Fibroblast of lung (primary cell): Measurements from ENCODE around the gene PDP2. TPM values are rescaled to one million over a fixed set of nuclear protein-coding genes. Genes with fewer than 3 reads are reported as not detected.
"Not testable (repeated sequence)": the region's sequence is repeated elsewhere in the genome, so short reads cannot be mapped to it uniquely, and the experiment has no call there.

Experiments
- DNase-seq, 2 donors: peaks; one replicate each; pipeline versions ENCODE4 v3.0.0 to v3.0.0-alpha.2; 2010; ENCODE audit warnings: low read depth in 2 of 2
- H2AFZ ChIP-seq: 2 replicates; pipeline ENCODE4 v1.5.1; 2012; ENCODE audit warnings: low read length, control low read depth, inconsistent platforms
- H3K27ac ChIP-seq: 2 replicates; pipeline ENCODE4 v1.5.1; 2011; ENCODE audit warnings: low read length, control low read depth; ENCODE audit not compliant: insufficient read depth
- H3K27me3 ChIP-seq: 2 replicates; pipeline ENCODE4 v1.5.1; 2011; ENCODE audit warnings: mild to moderate bottlenecking, low read length; ENCODE audit not compliant: control insufficient read depth, insufficient read depth
- H3K36me3 ChIP-seq: 2 replicates; pipeline ENCODE4 v1.5.1; 2011; ENCODE audit warnings: low read length; ENCODE audit not compliant: control insufficient read depth, insufficient read depth
- H3K4me1 ChIP-seq: 2 replicates; pipeline ENCODE4 v1.5.1; 2011; ENCODE audit warnings: low read length; ENCODE audit not compliant: control insufficient read depth, insufficient read depth; ENCODE audit errors: extremely low read depth
- H3K4me2 ChIP-seq: 2 replicates; pipeline ENCODE4 v1.5.1; 2011; ENCODE audit warnings: low read length, control low read depth; ENCODE audit not compliant: insufficient read depth; ENCODE audit errors: extremely low read depth
- H3K4me3 ChIP-seq, 4 experiments: fragments of 200-600 bp in 1 of 4; sonication (generic) in 1 of 4; replicated peaks in 1 of 4; 2 replicates each; pipeline ENCODE4 v1.5.1; 2011 to 2016; ENCODE audit warnings: low read length in 4 of 4, low read depth in 3 of 4, mild to moderate bottlenecking in 3 of 4, control low read depth in 2 of 4, inconsistent platforms in 1 of 4, mixed read lengths in 1 of 4; ENCODE audit not compliant: insufficient read depth in 1 of 4; ENCODE audit errors: control extremely low read depth in 1 of 4
- H3K79me2 ChIP-seq: 2 replicates; pipeline ENCODE4 v1.5.1; 2012; ENCODE audit warnings: mild to moderate bottlenecking, low read length, inconsistent platforms; ENCODE audit not compliant: control insufficient read depth, insufficient read depth
- H3K9ac ChIP-seq: 2 replicates; pipeline ENCODE4 v1.5.1; 2011; ENCODE audit warnings: mild to moderate bottlenecking, low read length, control low read depth; ENCODE audit not compliant: insufficient read depth
- H3K9me3 ChIP-seq: 2 replicates; pipeline ENCODE4 v1.5.1; 2012; ENCODE audit warnings: low read depth, low read length; ENCODE audit not compliant: control insufficient read depth, insufficient read depth
- H4K20me1 ChIP-seq: 2 replicates; pipeline ENCODE4 v1.5.1; 2011; ENCODE audit warnings: low read length; ENCODE audit not compliant: control insufficient read depth, insufficient read depth; ENCODE audit errors: extremely low read depth
- CTCF ChIP-seq, 2 donors: IDR thresholded peaks in 1 of 2; conservative IDR thresholded peaks in 1 of 2; 1 replicate in 1 of 2; 2 replicates in 1 of 2; pipeline ENCODE4 v1.5.1; 2011 to 2012; ENCODE audit warnings: low read length in 2 of 2, control low read depth in 1 of 2, inconsistent platforms in 1 of 2, low read depth in 1 of 2, mild to moderate bottlenecking in 1 of 2
- EZH2 ChIP-seq: IDR thresholded peaks from 2 replicates; pipeline ENCODE4 v1.5.1; 2012; ENCODE audit warnings: low read length, control low read depth, mild to moderate bottlenecking; ENCODE audit errors: missing control alignments
- polyA plus RNA-seq, 2 donors: library from polyadenylated mRNA; depleted of rRNA in 1 of 2; stranded (reverse) in 1 of 2; unstranded in 1 of 2; fragments of >200 nt; gene quantifications; 2 replicates each; pipeline ENCODE4 v1.2.1, GENCODE V29; 2011 to 2012; ENCODE audit warnings: missing spikeins in 1 of 2
- total RNA-seq: library from RNA; depleted of rRNA; stranded (reverse); fragments of >200 nt; gene quantifications from 2 replicates; pipeline ENCODE4 v1.2.1, GENCODE V29; 2014

Gene PDP2
- total and polyA plus RNA-seq, 2 donors (not counting 1 experiment from before 2014, with no cell fraction given) = 10.9 to 11.6 TPM

- peaks cover 7% of the 10 kb centered on the region for H3K4me1 ChIP-seq
- H3K27ac ChIP-seq = peak overlapping the region; percentile 97
- no peaks in the 10 kb centered on the region for H3K27me3 ChIP-seq
- no peaks in the 10 kb centered on the region for H3K9me3 ChIP-seq
- no peaks in the 10 kb centered on the region for H4K20me1 ChIP-seq
- no peak for DNase-seq
- TF ChIP-seq CTCF (conservative IDR thresholded peaks at IDR 0.05 in 1 of 2, IDR thresholded peaks at IDR 0.05 in 1 of 2; ENCODE audit: low read depth in 1 of 2, low read length in 2 of 2) = no peak
- TF ChIP-seq EZH2 = no peak
- H3K4me3 ChIP-seq = peak overlapping the region; percentile 87 to 95 (median 92)
- H3K79me2 ChIP-seq = peaks cover 33% of the 10 kb centered on the region
- H2AFZ ChIP-seq = peak overlapping the region; percentile 49
- H3K4me2 ChIP-seq = peak overlapping the region; percentile 95
- peak overlapping the region; percentile 95 for H3K9ac ChIP-seq
- peaks cover 3% of the 10 kb centered on the region for H3K36me3 ChIP-seq
Measured at GRCh38 chr16:66933776-66934137, 53.4 kb downstream of the PDP2 start.

- peaks cover 33% of the 10 kb centered on the region for H3K79me2 ChIP-seq
- DNase-seq = peak; percentile 82 to 84
- no peaks in the 10 kb centered on the region for H3K9me3 ChIP-seq
- peak within 1 kb of the TSS; percentile 91 for H2AFZ ChIP-seq
- H3K27me3 ChIP-seq = no peaks in the 10 kb centered on the region
- peaks cover 3% of the 10 kb centered on the region for H3K36me3 ChIP-seq
- H4K20me1 ChIP-seq = no peaks in the 10 kb centered on the region
- peak within 1 kb of the TSS; percentile 87 to 95 (median 92) for H3K4me3 ChIP-seq
- H3K4me2 ChIP-seq = peak within 1 kb of the TSS; percentile 95
- H3K27ac ChIP-seq = peak within 1 kb of the TSS; percentile 97
- H3K4me1 ChIP-seq = peaks cover 6% of the 10 kb centered on the region
- peak within 1 kb of the TSS; percentile 95 for H3K9ac ChIP-seq
- no peak for TF ChIP-seq EZH2
- TF ChIP-seq CTCF (conservative IDR thresholded peaks at IDR 0.05 in 1 of 2, IDR thresholded peaks at IDR 0.05 in 1 of 2; ENCODE audit: low read depth in 1 of 2, low read length in 2 of 2) = no peak
Measured at GRCh38 chr16:66934138-66934838, 54.0 kb downstream of the PDP2 start, which contains the start of gene CIAO2B. Gene CIAO2B, minus strand, starts transcription at chr16:66934402. Its CDS starts 38 bp downstream, at chr16:66934364.

GRCh38 chr16:66934839-66935313 is 54.6 kb downstream of the PDP2 start:
- not testable (repeated sequence) for H3K27me3 ChIP-seq, H4K20me1 ChIP-seq, H3K4me1 ChIP-seq, H3K36me3 ChIP-seq, H3K9me3 ChIP-seq
- peak overlapping the region; percentile 87 to 95 (median 92) for H3K4me3 ChIP-seq
- H3K4me2 ChIP-seq = peak overlapping the region; percentile 94
- peak overlapping the region; percentile 97 for H3K27ac ChIP-seq
- H2AFZ ChIP-seq = peak overlapping the region; percentile 91
- H3K79me2 ChIP-seq = peaks cover 33% of the 10 kb centered on the region
- DNase-seq = peak in 1 of 2 donors; percentile 9
- H3K9ac ChIP-seq = peak overlapping the region; percentile 95
